Cardiac ventricle fibroblast (primary cell): ENCODE results near the gene CCNO. TPM values are rescaled to one million over a fixed set of nuclear protein-coding genes. Genes with fewer than 3 reads are reported as not detected.

Source experiments
- total RNA-seq: library from RNA; depleted of rRNA; stranded (reverse); fragments of >200 nt; gene quantifications from 2 replicates; pipeline ENCODE4 v1.2.3, GENCODE V29; 2015

The CCNO gene, protein sequence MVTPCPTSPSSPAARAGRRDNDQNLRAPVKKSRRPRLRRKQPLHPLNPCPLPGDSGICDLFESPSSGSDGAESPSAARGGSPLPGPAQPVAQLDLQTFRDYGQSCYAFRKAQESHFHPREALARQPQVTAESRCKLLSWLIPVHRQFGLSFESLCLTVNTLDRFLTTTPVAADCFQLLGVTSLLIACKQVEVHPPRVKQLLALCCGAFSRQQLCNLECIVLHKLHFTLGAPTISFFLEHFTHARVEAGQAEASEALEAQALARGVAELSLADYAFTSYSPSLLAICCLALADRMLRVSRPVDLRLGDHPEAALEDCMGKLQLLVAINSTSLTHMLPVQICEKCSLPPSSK
- total RNA-seq = 0.10 and 0.25 TPM in 2 replicates

GRCh38 chr5:55232985-55233928 is at the start of gene CCNO:
TSS of gene CCNO (minus strand) at chr5:55233608. CDS start at chr5:55233523, 85 bp downstream.

DNA sequence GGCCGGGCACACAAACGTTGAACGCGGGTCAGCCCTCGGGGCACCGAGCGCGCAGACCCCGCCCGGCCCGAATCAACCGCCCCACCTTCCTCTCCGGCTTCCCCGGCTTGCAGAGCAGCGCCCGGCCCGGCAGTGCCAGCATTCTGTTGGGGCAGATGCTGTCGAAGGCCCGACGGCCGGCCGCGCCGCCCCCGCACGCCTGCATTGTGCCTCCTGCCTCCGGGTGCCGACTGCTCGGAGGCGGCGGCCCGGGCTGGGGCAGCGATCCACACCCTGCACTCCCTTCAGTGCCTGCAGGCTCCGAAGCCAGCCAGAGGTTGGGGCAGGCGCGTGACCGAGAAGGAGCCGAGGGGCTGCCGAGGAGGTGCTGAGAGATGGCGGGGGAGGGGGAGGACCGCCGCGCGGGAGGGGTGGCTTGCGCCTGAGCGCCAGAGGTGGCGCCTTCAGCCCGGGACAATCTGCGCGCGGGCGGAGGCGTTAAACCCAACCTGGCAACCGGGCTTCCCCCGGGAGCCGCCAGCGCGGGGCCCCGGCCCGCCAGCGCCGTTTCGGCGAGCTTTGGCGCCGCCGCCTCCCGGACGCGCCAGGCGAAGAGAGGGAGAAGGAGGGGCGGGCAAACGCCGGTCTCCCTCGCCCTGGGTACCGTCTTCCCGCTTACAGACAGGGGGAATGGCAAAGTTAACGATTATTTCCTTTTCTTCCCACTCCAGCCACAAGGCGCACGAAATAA is 6.3 kb downstream of the CCNO start, which contains the start of gene MCIDAS:
TSS of gene MCIDAS (minus strand) at position 382 of the 730 bp plus-strand sequence. CDS start at position 205, 177 bp downstream.

Other genes starting within 250 kb of the CCNO start
- gene ESM1, start 248.0 kb downstream of the CCNO start, total RNA-seq = 0.25 and 1.1 TPM in 2 replicates
- not detected in 2 replicates for gene GZMK, start 209.4 kb downstream of the CCNO start, total RNA-seq
- gene GZMA, start 131.0 kb downstream of the CCNO start, total RNA-seq = not detected in 2 replicates
- 108 and 132 TPM in 2 replicates for gene GPX8, start 73.4 kb downstream of the CCNO start, total RNA-seq
- not detected in 2 replicates for gene CDC20B, start 60.4 kb downstream of the CCNO start, total RNA-seq
- gene MCIDAS, start 6.3 kb downstream of the CCNO start, total RNA-seq = not detected in 2 replicates
- gene DHX29, start 74.1 kb upstream of the CCNO start, total RNA-seq = 23.1 and 26.9 TPM in 2 replicates
- gene MTREX, start 74.4 kb upstream of the CCNO start, total RNA-seq = 51.0 and 61.2 TPM in 2 replicates